HS-27A (cell line): ENCODE measurements around the gene TRPM5.

Experiments
- DNase-seq: peaks from one replicate; pipeline ENCODE4 v3.0.0-alpha.2; 2012; ENCODE audit warnings: low read depth, missing footprints

The TRPM5 gene

DNA sequence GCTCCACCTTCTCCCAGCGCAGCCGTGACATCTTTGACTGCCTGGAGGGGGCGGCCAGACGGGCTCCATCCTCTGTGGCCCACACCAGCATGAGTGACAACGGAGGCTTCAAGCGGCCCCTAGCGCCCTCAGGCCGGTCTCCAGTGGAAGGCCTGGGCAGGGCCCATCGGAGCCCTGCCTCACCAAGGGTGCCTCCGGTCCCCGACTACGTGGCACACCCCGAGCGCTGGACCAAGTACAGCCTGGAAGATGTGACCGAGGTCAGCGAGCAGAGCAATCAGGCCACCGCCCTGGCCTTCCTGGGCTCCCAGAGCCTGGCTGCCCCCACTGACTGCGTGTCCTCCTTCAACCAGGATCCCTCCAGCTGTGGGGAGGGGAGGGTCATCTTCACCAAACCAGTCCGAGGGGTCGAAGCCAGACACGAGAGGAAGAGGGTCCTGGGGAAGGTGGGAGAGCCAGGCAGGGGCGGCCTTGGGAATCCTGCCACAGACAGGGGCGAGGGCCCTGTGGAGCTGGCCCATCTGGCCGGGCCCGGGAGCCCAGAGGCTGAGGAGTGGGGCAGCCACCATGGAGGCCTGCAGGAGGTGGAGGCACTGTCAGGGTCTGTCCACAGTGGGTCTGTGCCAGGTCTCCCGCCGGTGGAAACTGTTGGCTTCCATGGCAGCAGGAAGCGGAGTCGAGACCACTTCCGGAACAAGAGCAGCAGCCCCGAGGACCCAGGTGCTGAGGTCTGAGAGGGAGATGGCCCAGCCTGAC, 41.2 kb downstream of the TRPM5 start:
- DNase-seq: no peak

- no peak for DNase-seq
Observed at GRCh38 chr11:2402106-2402505, 42.2 kb downstream of the TRPM5 start.

GRCh38 chr11:2401436-2401984, 42.8 kb downstream of the TRPM5 start:
- no peak for DNase-seq

GRCh38 chr11:2400762-2401435, 43.4 kb downstream of the TRPM5 start:
- no peak for DNase-seq

DNA sequence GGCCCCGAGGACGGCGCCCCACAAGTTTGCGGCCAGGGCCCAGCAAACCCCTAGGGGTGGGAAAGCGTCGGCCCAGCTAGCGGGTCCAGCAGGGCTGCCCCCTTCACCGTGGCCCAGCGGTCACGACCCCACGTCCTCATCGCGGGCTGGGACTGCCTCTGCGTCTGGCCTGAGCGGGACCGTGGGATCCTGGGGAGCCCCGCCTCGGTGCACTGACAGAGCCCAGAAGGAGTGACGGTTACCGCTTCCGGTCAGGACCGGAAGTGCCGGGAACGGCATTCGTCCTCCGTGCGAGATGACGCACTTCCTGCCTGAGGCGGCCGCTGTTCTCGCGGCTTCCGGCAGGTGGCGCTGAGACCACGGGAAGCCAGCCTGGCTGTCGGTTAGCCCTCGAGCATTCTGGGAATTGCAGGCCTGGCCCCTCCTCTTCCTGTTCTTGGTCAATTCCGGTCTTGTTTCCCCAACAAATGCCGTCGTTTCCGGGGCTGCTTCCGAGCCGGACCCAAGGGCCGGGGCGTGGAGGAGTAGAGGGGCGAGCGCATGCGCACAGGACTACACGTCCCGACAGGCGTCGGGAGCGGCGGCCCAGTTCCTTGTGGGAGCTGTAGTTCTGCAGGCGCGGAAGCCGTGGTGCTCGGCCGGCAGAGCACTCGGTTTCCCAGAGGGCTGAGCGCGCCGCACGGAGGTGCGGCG, 44.1 kb downstream of the TRPM5 start, which contains the start of gene TSSC4:
TSS of gene TSSC4 (plus strand) at position 682 of the 693 bp plus-strand sequence. CDS start 1,884 bp downstream, outside the sequence.
- peak; percentile 99 for DNase-seq

DNA sequence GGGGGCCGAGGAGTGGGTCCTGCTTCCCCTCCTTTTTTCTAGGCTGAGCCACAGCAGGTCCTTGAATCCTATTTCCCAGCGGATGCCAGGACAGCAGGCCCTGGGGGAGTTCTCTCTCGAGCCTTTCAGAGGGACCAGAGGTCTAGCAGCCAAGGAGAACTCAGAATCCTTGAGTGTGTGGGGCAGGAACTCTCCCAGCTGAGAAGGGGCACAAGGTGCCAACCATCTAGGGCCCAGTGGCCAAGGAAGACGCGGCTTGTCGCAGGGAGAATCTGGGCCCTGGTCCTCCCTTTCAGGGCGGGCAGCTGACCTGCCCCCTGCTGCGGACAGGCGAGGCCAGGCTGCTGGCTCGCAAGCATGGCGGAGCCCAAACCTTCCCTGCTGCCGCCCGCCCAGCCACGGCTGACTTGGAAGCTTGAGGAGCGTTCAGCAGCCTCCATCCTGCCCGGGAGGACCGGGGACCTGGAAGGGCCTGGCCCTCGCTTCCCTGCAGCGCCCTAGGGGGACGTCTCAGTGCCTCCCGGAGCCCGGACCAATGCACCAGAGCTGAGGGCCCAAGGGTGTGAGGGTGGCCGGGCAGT, 44.7 kb downstream of the TRPM5 start:
- no peak for DNase-seq

- DNase-seq: no peak
Observed at GRCh38 chr11:2398664-2399355, 45.5 kb downstream of the TRPM5 start.

GRCh38 chr11:2397005-2397404, 47.3 kb downstream of the TRPM5 start:
- DNase-seq: no peak

DNA sequence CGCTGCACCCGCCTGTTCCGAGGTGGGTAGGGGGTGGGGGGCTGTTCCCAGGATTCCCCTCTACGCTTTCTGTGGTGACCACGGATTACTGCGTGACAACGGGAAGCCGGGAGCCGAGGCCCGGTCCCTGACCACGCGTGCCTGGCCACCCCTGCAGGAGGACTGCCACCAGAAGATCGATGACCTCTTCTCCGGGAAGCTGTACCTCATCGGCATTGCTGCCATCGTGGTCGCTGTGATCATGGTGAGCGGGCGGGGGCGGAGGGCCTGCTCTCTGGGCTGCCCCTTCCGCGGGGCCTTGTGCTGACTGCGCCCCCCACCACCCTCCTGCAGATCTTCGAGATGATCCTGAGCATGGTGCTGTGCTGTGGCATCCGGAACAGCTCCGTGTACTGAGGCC, 47.8 kb downstream of the TRPM5 start:
- DNase-seq: no peak

GRCh38 chr11:2395856-2396255, 48.5 kb downstream of the TRPM5 start:
- DNase-seq: no peak

GRCh38 chr11:2395211-2395730, 49.0 kb downstream of the TRPM5 start:
- no peak for DNase-seq

DNA sequence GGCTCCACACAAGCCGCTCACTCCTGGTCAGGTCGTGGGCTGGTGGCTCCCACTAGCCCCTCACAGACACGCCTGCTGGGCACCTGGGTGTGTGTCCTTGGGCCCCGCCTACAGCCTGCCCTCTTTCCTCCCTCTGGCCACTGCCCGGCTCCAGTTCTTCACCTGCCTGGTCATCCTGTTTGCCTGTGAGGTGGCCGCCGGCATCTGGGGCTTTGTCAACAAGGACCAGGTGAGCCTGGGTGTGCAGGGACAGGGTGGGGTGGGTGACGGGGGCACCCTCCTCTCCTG, 49.6 kb downstream of the TRPM5 start:
- DNase-seq: no peak
